ENCODE measurements around the gene WDFY1.

DNA sequence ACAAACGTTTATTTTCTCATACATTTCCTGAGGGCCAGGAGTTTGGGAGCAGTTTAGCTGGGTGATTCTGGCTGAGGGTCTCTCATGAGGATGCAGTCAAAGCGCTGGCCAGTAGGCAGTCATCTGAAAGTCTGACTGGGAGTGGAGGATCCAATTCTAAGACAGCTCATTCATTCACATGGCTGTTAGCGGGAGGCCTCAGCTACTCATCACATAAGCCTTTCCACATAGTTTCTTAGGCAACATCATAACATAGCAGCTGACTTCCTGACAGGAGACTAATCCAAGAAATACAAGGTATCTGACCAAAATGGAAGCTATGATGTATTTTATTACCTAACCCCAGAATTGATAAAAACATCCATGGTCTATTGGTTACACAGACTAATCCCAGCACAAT, 9.3 kb upstream of the WDFY1 start:
- TF ChIP-seq, protein P1, sequence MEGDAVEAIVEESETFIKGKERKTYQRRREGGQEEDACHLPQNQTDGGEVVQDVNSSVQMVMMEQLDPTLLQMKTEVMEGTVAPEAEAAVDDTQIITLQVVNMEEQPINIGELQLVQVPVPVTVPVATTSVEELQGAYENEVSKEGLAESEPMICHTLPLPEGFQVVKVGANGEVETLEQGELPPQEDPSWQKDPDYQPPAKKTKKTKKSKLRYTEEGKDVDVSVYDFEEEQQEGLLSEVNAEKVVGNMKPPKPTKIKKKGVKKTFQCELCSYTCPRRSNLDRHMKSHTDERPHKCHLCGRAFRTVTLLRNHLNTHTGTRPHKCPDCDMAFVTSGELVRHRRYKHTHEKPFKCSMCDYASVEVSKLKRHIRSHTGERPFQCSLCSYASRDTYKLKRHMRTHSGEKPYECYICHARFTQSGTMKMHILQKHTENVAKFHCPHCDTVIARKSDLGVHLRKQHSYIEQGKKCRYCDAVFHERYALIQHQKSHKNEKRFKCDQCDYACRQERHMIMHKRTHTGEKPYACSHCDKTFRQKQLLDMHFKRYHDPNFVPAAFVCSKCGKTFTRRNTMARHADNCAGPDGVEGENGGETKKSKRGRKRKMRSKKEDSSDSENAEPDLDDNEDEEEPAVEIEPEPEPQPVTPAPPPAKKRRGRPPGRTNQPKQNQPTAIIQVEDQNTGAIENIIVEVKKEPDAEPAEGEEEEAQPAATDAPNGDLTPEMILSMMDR (conservative IDR thresholded peaks at IDR 0.05; ENCODE audit: low read length), result no peak
- no peak for TF ChIP-seq EZH2phosphoT487 (IDR thresholded peaks at IDR 0.05; ENCODE audit: borderline replicate concordance, low read depth, low read length)
